ENCODE results near the gene NDUFA6.

GRCh38 chr22:42132457-42132856 is 41.9 kb upstream of the NDUFA6 start:
- TF ChIP-seq CTCF (IDR thresholded peaks at IDR 0.05 in 8 of 11, conservative IDR thresholded peaks at IDR 0.05 in 3 of 11) (no peak), POLR2A (IDR thresholded peaks at IDR 0.05) (no peak), POLR2AphosphoS5 (IDR thresholded peaks at IDR 0.05) (peak in 1 of 3 donors; percentile 41)

Measured in spleen (tissue), 7 donors.